Heart left ventricle (tissue), 11 donors: ENCODE measurements around the gene MPRIP. TPM values are rescaled to one million over a fixed set of nuclear protein-coding genes. Genes with fewer than 3 reads are reported as not detected.

Experiments
- polyA plus RNA-seq, 2 donors: library from polyadenylated mRNA; stranded (reverse); fragments of 200-250 nt; gene quantifications; one replicate each; pipeline ENCODE4 v1.2.3, GENCODE V29; 2013
- total RNA-seq, 9 donors: library from RNA; depleted of rRNA in 2 of 9; stranded (reverse); fragments of >200 nt in 2 of 9; fragmentation: NEBNext Ultra II Directional in 3 of 9; extraction: Animal tissue kit (Norgen Biotek cat#: 25700) in 3 of 9; gene quantifications; one replicate each; pipeline versions ENCODE4 v1.1.0 to v1.2.4, GENCODE V29; 2016 to 2023
- donor health status: ischemic (EF 13 %, LVEDD 7.1; RV severe dilation, severe dysfunction).
- donor health status: healthy with polysubstance abuse.
- donor health status: DM: no; HTN: yes; CAD: no.
- donor health status: DM: no; HTN: no; CAD: no.
- donor health status: ischemic (EF 25% LVEDD 5.7; RV mildly dilated, moderate dysfunction).
- donor health status: healthy.
- donor health status: DM: yes; HTN: yes; CAD: no.
- donor health status: PGD.
- donor health status: nonischemic (EF 23%, LVEDD 6.1; RV moderate dilation, normal function).

The MPRIP gene
- total and polyA plus RNA-seq, 11 donors, result 131 to 686 (median 343) TPM

Other genes with a start within 250 kb of the MPRIP start
- gene TNFRSF13B, start 70.3 kb upstream of the MPRIP start, total RNA-seq, result not detected
- gene TNFRSF13B, start 70.3 kb upstream of the MPRIP start, polyA plus RNA-seq, result not detected
- 10 to 100 TPM in 3 of 9 donors, 1 to 10 TPM in 6; 5.1 to 11.8 (median 7.1) TPM for gene PLD6, start 163.9 kb downstream of the MPRIP start, total RNA-seq
- 1 to 10 TPM; 3.8 to 4.7 TPM for gene PLD6, start 163.9 kb downstream of the MPRIP start, polyA plus RNA-seq
- gene FLCN, start 194.7 kb downstream of the MPRIP start, total RNA-seq, result 100 to 1,000 TPM in 1 of 9 donors, 10 to 100 TPM in 8; 26.5 to 120 (median 32.6) TPM
- 10 to 100 TPM; 21.1 to 44.3 TPM for gene FLCN, start 194.7 kb downstream of the MPRIP start, polyA plus RNA-seq
- 10 to 100 TPM; 65.8 to 87.7 (median 74.0) TPM for gene COPS3, start 238.8 kb downstream of the MPRIP start, total RNA-seq
- 100 to 1,000 TPM in 1 of 2 donors, 10 to 100 TPM in 1; 34.7 to 108 TPM for gene COPS3, start 238.8 kb downstream of the MPRIP start, polyA plus RNA-seq